ENCODE data around the gene EIF4E2. TPM values are rescaled to one million over a fixed set of nuclear protein-coding genes. Genes with fewer than 3 reads are reported as not detected.

The EIF4E2 gene
- total RNA-seq, 1 donor from 2014 or later, result 97.0 TPM

DNA sequence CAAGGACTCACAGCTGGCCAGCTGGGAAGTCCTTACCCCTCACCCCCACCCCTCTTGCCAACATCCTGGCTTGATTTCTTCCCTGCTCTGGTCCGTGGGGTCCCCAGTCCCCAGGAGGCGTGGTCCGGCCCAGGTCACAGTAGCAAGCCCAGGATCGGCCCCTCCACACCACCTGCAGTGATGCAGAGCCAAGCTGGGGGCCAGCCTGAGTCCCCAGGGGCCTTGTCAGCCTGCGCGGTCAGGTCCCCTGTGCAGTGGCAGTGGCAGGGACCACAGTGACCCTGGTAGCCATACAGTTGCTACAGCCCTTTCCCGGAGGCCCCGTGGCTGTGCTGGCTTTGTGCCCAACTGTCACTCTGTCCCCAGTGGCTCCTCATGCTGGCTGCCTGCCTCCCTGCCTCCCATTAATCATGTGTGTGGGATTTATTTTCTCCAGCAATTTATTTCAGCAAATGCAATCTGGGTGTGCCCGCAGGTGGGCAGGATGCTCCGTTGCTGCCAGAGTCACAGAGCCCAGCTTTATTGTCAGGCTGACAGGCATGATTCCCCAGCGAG, 39.1 kb upstream of the EIF4E2 start:
- DNase-seq (ENCODE audit: low spot score), result no peak
- Mint-ChIP-seq H3K4me3 (no peak overlapping the region), H3K27ac (no peak overlapping the region), H3K9me3 (no peaks in the 10 kb centered on the region), H3K36me3 (no peaks in the 10 kb centered on the region), H3K27me3 (ENCODE audit: insufficient read depth, low read depth) (peaks cover 16% of the 10 kb centered on the region), H3K4me1 (peaks cover 19% of the 10 kb centered on the region)
- Histone ChIP-seq H3K4me2 (no peak overlapping the region), H3K36me3 (no peaks in the 10 kb centered on the region), H3K79me2 (ENCODE audit: low read depth) (no peaks in the 10 kb centered on the region), H3K27me3 (peaks cover 7% of the 10 kb centered on the region), H3K4me3 (no peak overlapping the region), H3K9ac (no peak overlapping the region), H3K4me1 (peaks cover 3% of the 10 kb centered on the region), H2AFZ (replicated peaks) (no peak overlapping the region), H3K9me3 (ENCODE audit: low read depth) (no peaks in the 10 kb centered on the region), H4K20me1 (ENCODE audit: low read depth) (no peaks in the 10 kb centered on the region), H3K27ac (no peak overlapping the region), H3F3A (ENCODE audit: low read depth) (no peaks in the 10 kb centered on the region)
- TF ChIP-seq, protein P1, sequence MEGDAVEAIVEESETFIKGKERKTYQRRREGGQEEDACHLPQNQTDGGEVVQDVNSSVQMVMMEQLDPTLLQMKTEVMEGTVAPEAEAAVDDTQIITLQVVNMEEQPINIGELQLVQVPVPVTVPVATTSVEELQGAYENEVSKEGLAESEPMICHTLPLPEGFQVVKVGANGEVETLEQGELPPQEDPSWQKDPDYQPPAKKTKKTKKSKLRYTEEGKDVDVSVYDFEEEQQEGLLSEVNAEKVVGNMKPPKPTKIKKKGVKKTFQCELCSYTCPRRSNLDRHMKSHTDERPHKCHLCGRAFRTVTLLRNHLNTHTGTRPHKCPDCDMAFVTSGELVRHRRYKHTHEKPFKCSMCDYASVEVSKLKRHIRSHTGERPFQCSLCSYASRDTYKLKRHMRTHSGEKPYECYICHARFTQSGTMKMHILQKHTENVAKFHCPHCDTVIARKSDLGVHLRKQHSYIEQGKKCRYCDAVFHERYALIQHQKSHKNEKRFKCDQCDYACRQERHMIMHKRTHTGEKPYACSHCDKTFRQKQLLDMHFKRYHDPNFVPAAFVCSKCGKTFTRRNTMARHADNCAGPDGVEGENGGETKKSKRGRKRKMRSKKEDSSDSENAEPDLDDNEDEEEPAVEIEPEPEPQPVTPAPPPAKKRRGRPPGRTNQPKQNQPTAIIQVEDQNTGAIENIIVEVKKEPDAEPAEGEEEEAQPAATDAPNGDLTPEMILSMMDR (IDR thresholded peaks at IDR 0.05), result no peak
- TF ChIP-seq EZH2 (IDR thresholded peaks at IDR 0.05) (no peak), EZH2phosphoT487 (IDR thresholded peaks at IDR 0.05) (no peak)

DNA sequence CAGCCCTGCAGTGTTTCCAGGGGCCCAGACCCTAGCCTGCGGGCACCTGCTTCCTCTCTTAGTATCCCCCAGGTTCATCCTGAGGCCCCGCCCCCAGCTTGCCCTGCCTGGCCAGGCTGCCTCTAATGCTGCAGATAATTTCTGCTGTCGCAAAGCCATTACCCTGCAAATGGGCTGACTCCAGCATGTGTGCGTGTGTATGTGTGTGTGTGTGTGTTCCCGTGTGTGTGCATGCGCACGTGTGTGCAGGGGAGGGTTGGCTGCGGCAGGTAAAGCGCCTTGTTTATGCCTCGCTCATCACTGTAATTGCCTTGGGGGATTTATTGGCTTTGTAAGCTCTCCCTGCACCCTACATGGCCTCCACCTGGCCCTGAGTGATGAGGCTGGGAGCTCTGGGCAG, 37.9 kb upstream of the EIF4E2 start:
- Mint-ChIP-seq H3K4me3 (peak overlapping the region; percentile 10), H3K27ac (no peak overlapping the region), H3K36me3 (no peaks in the 10 kb centered on the region), H3K4me1 (peaks cover 11% of the 10 kb centered on the region), H3K27me3 (ENCODE audit: insufficient read depth, low read depth) (peaks cover 13% of the 10 kb centered on the region), H3K9me3 (no peaks in the 10 kb centered on the region)
- TF ChIP-seq EZH2phosphoT487 (IDR thresholded peaks at IDR 0.05), result no peak
- TF ChIP-seq, protein P1 (IDR thresholded peaks at IDR 0.05), result no peak
- TF ChIP-seq EZH2 (IDR thresholded peaks at IDR 0.05), result no peak
- Histone ChIP-seq H3K9ac (no peak overlapping the region), H3K27ac (no peak overlapping the region), H3K4me2 (no peak overlapping the region), H3K9me3 (ENCODE audit: low read depth) (no peaks in the 10 kb centered on the region), H3K27me3 (peaks cover 3% of the 10 kb centered on the region), H3F3A (ENCODE audit: low read depth) (no peaks in the 10 kb centered on the region), H2AFZ (replicated peaks) (no peak overlapping the region), H3K36me3 (no peaks in the 10 kb centered on the region), H3K4me1 (no peaks in the 10 kb centered on the region), H3K4me3 (no peak overlapping the region), H4K20me1 (ENCODE audit: low read depth) (no peaks in the 10 kb centered on the region), H3K79me2 (ENCODE audit: low read depth) (no peaks in the 10 kb centered on the region)
- peak; percentile 28 for DNase-seq (ENCODE audit: low spot score)

DNA sequence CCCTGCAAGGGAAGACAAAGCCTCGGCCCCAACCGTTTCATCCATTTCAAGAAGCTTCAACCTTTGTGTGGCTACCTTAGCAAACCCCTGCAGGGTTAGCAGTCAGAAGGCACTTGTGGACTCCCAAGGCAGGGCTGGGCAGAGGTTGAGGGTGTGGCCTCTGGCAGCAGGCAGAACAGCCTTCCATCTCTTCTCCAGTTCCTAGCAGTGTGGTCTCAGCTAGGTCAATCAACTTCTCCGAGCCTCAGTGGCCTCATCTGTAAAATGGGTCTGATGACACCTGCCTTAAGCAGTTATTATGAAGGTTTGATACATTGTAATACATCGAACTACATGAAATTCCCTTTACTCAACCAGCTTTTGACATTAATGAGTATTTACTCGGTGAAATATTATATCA, 37.1 kb upstream of the EIF4E2 start:
- Histone ChIP-seq H3K36me3 (no peaks in the 10 kb centered on the region), H3K4me3 (no peak overlapping the region), H3K79me2 (ENCODE audit: low read depth) (no peaks in the 10 kb centered on the region), H3K4me2 (no peak overlapping the region), H4K20me1 (ENCODE audit: low read depth) (no peaks in the 10 kb centered on the region), H3K9me3 (ENCODE audit: low read depth) (no peaks in the 10 kb centered on the region), H3K27ac (no peak overlapping the region), H2AFZ (replicated peaks) (no peak overlapping the region), H3F3A (ENCODE audit: low read depth) (no peaks in the 10 kb centered on the region), H3K9ac (no peak overlapping the region), H3K4me1 (no peaks in the 10 kb centered on the region), H3K27me3 (peaks cover 3% of the 10 kb centered on the region)
- Mint-ChIP-seq H3K9me3 (no peaks in the 10 kb centered on the region), H3K4me1 (peaks cover 9% of the 10 kb centered on the region), H3K4me3 (no peak overlapping the region), H3K36me3 (no peaks in the 10 kb centered on the region), H3K27me3 (ENCODE audit: insufficient read depth, low read depth) (peaks cover 20% of the 10 kb centered on the region), H3K27ac (no peak overlapping the region)
- no peak for DNase-seq (ENCODE audit: low spot score)
- TF ChIP-seq, protein P1 (IDR thresholded peaks at IDR 0.05), result no peak
- TF ChIP-seq EZH2phosphoT487 (IDR thresholded peaks at IDR 0.05), result no peak
- TF ChIP-seq EZH2 (IDR thresholded peaks at IDR 0.05), result no peak
